HCT116 (cell line): ENCODE data around the gene CDK18. TPM values are rescaled to one million over a fixed set of nuclear protein-coding genes. Genes with fewer than 3 reads are reported as not detected.

Source experiments
- ATAC-seq: fragments of 200-7000 bp; cut with Tn5 transposase; 2 replicates; pipeline ENCODE4 v1.9.1; 2020; ENCODE audit warnings: mild to moderate bottlenecking, moderate library complexity
- BruUV-seq: library from RNA; stranded (reverse); fragments of 400-500 nt; replicated peaks from 2 replicates; lab custom pipeline; 2021; lab: Mats Ljungman, UMichigan
- CTCF ChIA-PET: fragments of 300-600 bp; sonication (Branson Sonifier 250); formaldehyde crosslinking; loops from one replicate; lab custom pipeline; 2021; ENCODE audit warnings: antibody characterized with exemption; lab: Charles Lee
- POLR2A ChIA-PET: fragments of 300-600, 350-600 bp; sonication (Branson Sonifier 250); formaldehyde crosslinking; loops from one replicate; lab custom pipeline; 2021; ENCODE audit warnings: antibody characterized with exemption; lab: Charles Lee
- RAD21 ChIA-PET, 2 experiments: fragments of 300-600 bp; sonication (Branson Sonifier 250); formaldehyde crosslinking; loops; one replicate each; lab custom pipeline; 2023; ENCODE audit warnings: low total read pairs in 2 of 2; ENCODE audit not compliant: uncharacterized antibody in 2 of 2, unreplicated experiment in 2 of 2, low non-redundant PET in 1 of 2; lab: Charles Lee
- DNase-seq: peaks from one replicate; pipeline ENCODE4 v3.0.0-alpha.2; 2010; ENCODE audit warnings: low read depth, low spot score
- H2AFZ ChIP-seq: fragments of 200-600 bp; shearing (Covaris generic), sonication (generic); 2 replicates; pipeline ENCODE4 v1.6.1; 2017; ENCODE audit warnings: low read depth, mixed run types, mixed read lengths, antibody characterized with exemption, low read length; ENCODE audit not compliant: poor library complexity, severe bottlenecking
- H3K27ac ChIP-seq: 2 replicates; pipeline ENCODE4 v1.5.1; 2012; ENCODE audit warnings: low read depth, low read length
- H3K27me3 ChIP-seq: fragments of 200-600 bp; sonication (generic); 2 replicates; pipeline ENCODE4 v1.6.1; 2016; ENCODE audit warnings: mixed run types, low read length, mixed read lengths; ENCODE audit not compliant: insufficient read depth
- H3K36me3 ChIP-seq, 2 experiments: fragments of 200-500 bp in 1 of 2; fragments of 200-600 bp in 1 of 2; sonication (Bioruptor generic) in 1 of 2; sonication (generic) in 1 of 2; 2 replicates each; pipeline versions ENCODE4 v1.5.1 to v1.6.1; 2014 to 2016; ENCODE audit warnings: low read length in 2 of 2, inconsistent platforms in 1 of 2, mixed read lengths in 1 of 2, mixed run types in 1 of 2; ENCODE audit not compliant: insufficient read depth in 2 of 2, control insufficient read depth in 1 of 2
- H3K4me1 ChIP-seq, 2 experiments: fragments of 200-600 bp in 1 of 2; sonication (generic) in 1 of 2; 2 replicates each; pipeline versions ENCODE4 v1.5.1 to v1.6.1; 2012 to 2017; ENCODE audit warnings: low read length in 2 of 2, inconsistent platforms in 1 of 2, mild to moderate bottlenecking in 1 of 2, mixed read lengths in 1 of 2, mixed run types in 1 of 2, moderate library complexity in 1 of 2; ENCODE audit not compliant: insufficient read depth in 2 of 2, control insufficient read depth in 1 of 2
- H3K4me2 ChIP-seq: fragments of 200-600 bp; sonication (generic); 2 replicates; pipeline ENCODE4 v1.6.1; 2017; ENCODE audit warnings: mixed run types, low read length, mixed read lengths
- H3K4me3 ChIP-seq, 2 experiments: fragments of 200-600 bp in 1 of 2; sonication (generic) in 1 of 2; replicated peaks in 1 of 2; 2 replicates each; pipeline ENCODE4 v1.5.1; 2011 to 2016; ENCODE audit warnings: low read length in 2 of 2, control low read depth in 1 of 2, low read depth in 1 of 2, mild to moderate bottlenecking in 1 of 2, mixed read lengths in 1 of 2, mixed run types in 1 of 2
- H3K79me2 ChIP-seq: fragments of 200-600 bp; sonication (generic); 2 replicates; pipeline ENCODE4 v1.6.1; 2017; ENCODE audit warnings: mild to moderate bottlenecking, mixed run types, low read length, moderate library complexity, mixed read lengths; ENCODE audit not compliant: insufficient read depth
- H3K9ac ChIP-seq: fragments of 200-600 bp; sonication (generic); 2 replicates; pipeline ENCODE4 v1.6.1; 2016; ENCODE audit warnings: low read length, mixed read lengths
- H3K9me2 ChIP-seq: fragments of 200-600 bp; sonication (generic), shearing (Covaris generic); 2 replicates; pipeline ENCODE4 v1.6.1; 2017; ENCODE audit warnings: mixed run types, mild to moderate bottlenecking, moderate library complexity; ENCODE audit not compliant: insufficient read depth
- H3K9me3 ChIP-seq, 2 experiments: fragments of 200-500 bp in 1 of 2; fragments of 200-600 bp in 1 of 2; sonication (Bioruptor generic) in 1 of 2; sonication (generic) in 1 of 2; 2 replicates each; pipeline ENCODE4 v1.6.1; 2014 to 2017; ENCODE audit warnings: low read length in 2 of 2, mixed read lengths in 2 of 2, inconsistent platforms in 1 of 2, low read depth in 1 of 2, mild to moderate bottlenecking in 1 of 2, mixed run types in 1 of 2, moderate library complexity in 1 of 2; ENCODE audit not compliant: control insufficient read depth in 1 of 2, insufficient read depth in 1 of 2
- H4K20me1 ChIP-seq: fragments of 200-600 bp; sonication (generic), shearing (Covaris generic); 2 replicates; pipeline ENCODE4 v1.6.1; 2017; ENCODE audit warnings: mixed run types, mild to moderate bottlenecking, moderate library complexity; ENCODE audit not compliant: insufficient read depth
- CEBPB ChIP-seq: IDR thresholded peaks from 2 replicates; pipeline ENCODE4 v1.6.1; 2012; ENCODE audit warnings: low read depth
- POLR2A ChIP-seq: IDR thresholded peaks from 2 replicates; pipeline ENCODE4 v1.7.0; 2011; ENCODE audit warnings: borderline replicate concordance; ENCODE audit not compliant: insufficient read depth, insufficient read length; ENCODE audit errors: extremely low read depth
- POLR2AphosphoS5 ChIP-seq: IDR thresholded peaks from 2 replicates; pipeline ENCODE4 v1.6.1; 2011; ENCODE audit warnings: mild to moderate bottlenecking, low read depth, low read length, moderate library complexity
- SP1 ChIP-seq: IDR thresholded peaks from 2 replicates; pipeline ENCODE4 v1.6.1; 2012; ENCODE audit warnings: low read depth
- YY1 ChIP-seq: IDR thresholded peaks from 2 replicates; pipeline ENCODE4 v1.6.1; 2011; ENCODE audit warnings: low read length, low read depth, moderate library complexity, mild to moderate bottlenecking; ENCODE audit not compliant: insufficient replicate concordance; ENCODE audit errors: extremely low read depth
- ZNF274 ChIP-seq: fragments of 200-500 bp; sonication (Bioruptor generic); IDR thresholded peaks from 2 replicates; pipeline ENCODE4 v1.6.1; 2014; ENCODE audit warnings: mild to moderate bottlenecking, low read depth, low read length, inconsistent platforms
- intact Hi-C: fragments of 100-400 bp; cut with micrococcal nuclease; formaldehyde crosslinking; loops from 2 replicates; pipeline ENCODE4 v1.10.0; 2022
- total RNA-seq: library from RNA; stranded (reverse); gene quantifications from one replicate; pipeline ENCODE4 v1.2.1, GENCODE V29; 2021; ENCODE audit not compliant: unreplicated experiment
- TF ChIP-seq, protein P1 (sequence below): IDR thresholded peaks from 2 replicates; pipeline ENCODE4 v1.6.1; 2012; ENCODE audit warnings: low read depth
- TF ChIP-seq, protein P2 (sequence below), 3 experiments: fragments of 200-600 bp in 1 of 3; sonication (generic) in 1 of 3; IDR thresholded peaks in 2 of 3; conservative IDR thresholded peaks in 1 of 3; 2 replicates each; pipeline ENCODE4 v1.5.1; 2012 to 2017; ENCODE audit warnings: low read depth in 2 of 3, low read length in 2 of 3, antibody characterized with exemption in 1 of 3, borderline replicate concordance in 1 of 3, control low read depth in 1 of 3, mild to moderate bottlenecking in 1 of 3, mixed read lengths in 1 of 3, mixed run types in 1 of 3, moderate library complexity in 1 of 3; ENCODE audit not compliant: insufficient read depth in 1 of 3
- TF ChIP-seq, protein P3 (sequence below): IDR thresholded peaks from 2 replicates; pipeline ENCODE4 v1.6.1; 2011; ENCODE audit warnings: mild to moderate bottlenecking, low read length, moderate library complexity; ENCODE audit not compliant: insufficient replicate concordance; ENCODE audit errors: extremely low read depth
- TF ChIP-seq, protein P4 (sequence below): IDR thresholded peaks from 2 replicates; pipeline ENCODE4 v1.6.1; 2012

CDK18 gene
- total RNA-seq, 1 experiment from 2014 or later, result 32.0 TPM

DNA sequence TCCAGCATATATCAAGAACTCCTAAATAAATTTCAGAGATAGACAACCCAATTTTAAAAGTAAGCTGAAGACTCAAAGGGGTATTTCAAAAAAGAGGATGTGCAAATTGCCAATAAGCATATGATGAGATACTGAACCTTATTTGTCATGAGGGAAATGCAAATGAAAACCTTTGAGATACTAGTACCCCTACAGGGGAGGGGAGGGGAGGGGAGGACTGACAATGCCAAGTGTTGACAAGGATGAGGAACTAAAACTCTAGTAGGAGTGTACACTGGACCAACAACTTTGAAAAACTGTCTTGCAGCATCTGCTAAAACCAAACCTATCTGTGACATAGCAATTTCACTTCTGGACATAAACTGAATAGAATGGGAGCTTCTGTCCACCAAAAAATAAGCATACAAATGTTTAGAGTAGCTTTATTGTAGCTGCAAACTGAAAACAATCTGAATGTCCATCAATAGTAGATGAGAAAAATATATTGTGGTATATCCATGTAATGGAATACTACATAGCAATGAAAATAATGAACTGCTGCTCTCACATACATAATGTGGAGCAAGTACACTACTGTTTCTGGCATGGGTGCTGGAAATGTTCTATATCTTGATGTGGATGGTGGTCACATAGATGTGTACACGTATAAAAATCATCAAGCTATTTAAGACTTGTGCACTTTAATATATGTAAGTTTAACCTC is 57.2 kb downstream of the CDK18 start:
- H3K4me1 ChIP-seq, result no peaks in the 10 kb centered on the region
- H3K9me3 ChIP-seq, result peaks cover 11 to 12% of the 10 kb centered on the region in 2 experiments; a peak in 2 of 4 replicates
- H3K79me2 ChIP-seq, result no peaks in the 10 kb centered on the region
- TF ChIP-seq, protein P1, sequence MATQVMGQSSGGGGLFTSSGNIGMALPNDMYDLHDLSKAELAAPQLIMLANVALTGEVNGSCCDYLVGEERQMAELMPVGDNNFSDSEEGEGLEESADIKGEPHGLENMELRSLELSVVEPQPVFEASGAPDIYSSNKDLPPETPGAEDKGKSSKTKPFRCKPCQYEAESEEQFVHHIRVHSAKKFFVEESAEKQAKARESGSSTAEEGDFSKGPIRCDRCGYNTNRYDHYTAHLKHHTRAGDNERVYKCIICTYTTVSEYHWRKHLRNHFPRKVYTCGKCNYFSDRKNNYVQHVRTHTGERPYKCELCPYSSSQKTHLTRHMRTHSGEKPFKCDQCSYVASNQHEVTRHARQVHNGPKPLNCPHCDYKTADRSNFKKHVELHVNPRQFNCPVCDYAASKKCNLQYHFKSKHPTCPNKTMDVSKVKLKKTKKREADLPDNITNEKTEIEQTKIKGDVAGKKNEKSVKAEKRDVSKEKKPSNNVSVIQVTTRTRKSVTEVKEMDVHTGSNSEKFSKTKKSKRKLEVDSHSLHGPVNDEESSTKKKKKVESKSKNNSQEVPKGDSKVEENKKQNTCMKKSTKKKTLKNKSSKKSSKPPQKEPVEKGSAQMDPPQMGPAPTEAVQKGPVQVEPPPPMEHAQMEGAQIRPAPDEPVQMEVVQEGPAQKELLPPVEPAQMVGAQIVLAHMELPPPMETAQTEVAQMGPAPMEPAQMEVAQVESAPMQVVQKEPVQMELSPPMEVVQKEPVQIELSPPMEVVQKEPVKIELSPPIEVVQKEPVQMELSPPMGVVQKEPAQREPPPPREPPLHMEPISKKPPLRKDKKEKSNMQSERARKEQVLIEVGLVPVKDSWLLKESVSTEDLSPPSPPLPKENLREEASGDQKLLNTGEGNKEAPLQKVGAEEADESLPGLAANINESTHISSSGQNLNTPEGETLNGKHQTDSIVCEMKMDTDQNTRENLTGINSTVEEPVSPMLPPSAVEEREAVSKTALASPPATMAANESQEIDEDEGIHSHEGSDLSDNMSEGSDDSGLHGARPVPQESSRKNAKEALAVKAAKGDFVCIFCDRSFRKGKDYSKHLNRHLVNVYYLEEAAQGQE, result no peak
- TF ChIP-seq, protein P2, sequence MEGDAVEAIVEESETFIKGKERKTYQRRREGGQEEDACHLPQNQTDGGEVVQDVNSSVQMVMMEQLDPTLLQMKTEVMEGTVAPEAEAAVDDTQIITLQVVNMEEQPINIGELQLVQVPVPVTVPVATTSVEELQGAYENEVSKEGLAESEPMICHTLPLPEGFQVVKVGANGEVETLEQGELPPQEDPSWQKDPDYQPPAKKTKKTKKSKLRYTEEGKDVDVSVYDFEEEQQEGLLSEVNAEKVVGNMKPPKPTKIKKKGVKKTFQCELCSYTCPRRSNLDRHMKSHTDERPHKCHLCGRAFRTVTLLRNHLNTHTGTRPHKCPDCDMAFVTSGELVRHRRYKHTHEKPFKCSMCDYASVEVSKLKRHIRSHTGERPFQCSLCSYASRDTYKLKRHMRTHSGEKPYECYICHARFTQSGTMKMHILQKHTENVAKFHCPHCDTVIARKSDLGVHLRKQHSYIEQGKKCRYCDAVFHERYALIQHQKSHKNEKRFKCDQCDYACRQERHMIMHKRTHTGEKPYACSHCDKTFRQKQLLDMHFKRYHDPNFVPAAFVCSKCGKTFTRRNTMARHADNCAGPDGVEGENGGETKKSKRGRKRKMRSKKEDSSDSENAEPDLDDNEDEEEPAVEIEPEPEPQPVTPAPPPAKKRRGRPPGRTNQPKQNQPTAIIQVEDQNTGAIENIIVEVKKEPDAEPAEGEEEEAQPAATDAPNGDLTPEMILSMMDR (IDR thresholded peaks at IDR 0.05 in 2 of 3, conservative IDR thresholded peaks at IDR 0.05 in 1 of 3; ENCODE audit: borderline replicate concordance in 1 of 3, insufficient read depth in 1 of 3, low read depth in 2 of 3, low read length in 2 of 3), result no peak
- TF ChIP-seq, protein P3, sequence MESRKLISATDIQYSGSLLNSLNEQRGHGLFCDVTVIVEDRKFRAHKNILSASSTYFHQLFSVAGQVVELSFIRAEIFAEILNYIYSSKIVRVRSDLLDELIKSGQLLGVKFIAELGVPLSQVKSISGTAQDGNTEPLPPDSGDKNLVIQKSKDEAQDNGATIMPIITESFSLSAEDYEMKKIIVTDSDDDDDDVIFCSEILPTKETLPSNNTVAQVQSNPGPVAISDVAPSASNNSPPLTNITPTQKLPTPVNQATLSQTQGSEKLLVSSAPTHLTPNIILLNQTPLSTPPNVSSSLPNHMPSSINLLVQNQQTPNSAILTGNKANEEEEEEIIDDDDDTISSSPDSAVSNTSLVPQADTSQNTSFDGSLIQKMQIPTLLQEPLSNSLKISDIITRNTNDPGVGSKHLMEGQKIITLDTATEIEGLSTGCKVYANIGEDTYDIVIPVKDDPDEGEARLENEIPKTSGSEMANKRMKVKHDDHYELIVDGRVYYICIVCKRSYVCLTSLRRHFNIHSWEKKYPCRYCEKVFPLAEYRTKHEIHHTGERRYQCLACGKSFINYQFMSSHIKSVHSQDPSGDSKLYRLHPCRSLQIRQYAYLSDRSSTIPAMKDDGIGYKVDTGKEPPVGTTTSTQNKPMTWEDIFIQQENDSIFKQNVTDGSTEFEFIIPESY, result no peak
- TF ChIP-seq POLR2A (no peak), ZNF274 (no peak), YY1 (no peak), POLR2AphosphoS5 (no peak), CEBPB (no peak), SP1 (no peak)
- TF ChIP-seq, protein P4, sequence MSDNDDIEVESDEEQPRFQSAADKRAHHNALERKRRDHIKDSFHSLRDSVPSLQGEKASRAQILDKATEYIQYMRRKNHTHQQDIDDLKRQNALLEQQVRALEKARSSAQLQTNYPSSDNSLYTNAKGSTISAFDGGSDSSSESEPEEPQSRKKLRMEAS, result no peak
- RAD21 ChIA-PET, result no interaction called here
- BruUV-seq, result no TSS peak
- H3K9me2 ChIP-seq, result no peaks in the 10 kb centered on the region
- H3K36me3 ChIP-seq, result no peaks in the 10 kb centered on the region
- POLR2A ChIA-PET, result no interaction called here
- no peak overlapping the region for H3K9ac ChIP-seq
- intact Hi-C loops, result no loop called here
- H3K4me2 ChIP-seq, result no peak overlapping the region
- H3K27ac ChIP-seq, result no peak overlapping the region
- DNase-seq, result no peak
- no peak overlapping the region for H2AFZ ChIP-seq
- H3K4me3 ChIP-seq, result no peak overlapping the region
- ATAC-seq, result no peak
- H4K20me1 ChIP-seq, result no peaks in the 10 kb centered on the region
- CTCF ChIA-PET, result no interaction called here
- no peaks in the 10 kb centered on the region for H3K27me3 ChIP-seq
